ENCODE data around the gene TP53TG3B.
"Not testable (repeated sequence)": the region's sequence is repeated elsewhere in the genome, so short reads cannot be mapped to it uniquely, and the experiment has no call there.

TP53TG3B gene

GRCh38 chr16:33360541-33360940 lies at the start of gene TP53TG3B:
Gene TP53TG3B, plus strand, starts transcription at chr16:33360841. Its CDS starts 68 bp downstream, at chr16:33360909.
- not testable (repeated sequence) for DNase-seq

GRCh38 chr16:33336226-33337012 lies 24.2 kb upstream of the TP53TG3B start:
- not testable (repeated sequence) for DNase-seq

- DNase-seq = not testable (repeated sequence)
These were observed 22.8 kb upstream of the TP53TG3B start for GRCh38 chr16:33337627-33338542.

GRCh38 chr16:33338543-33338951 lies 22.1 kb upstream of the TP53TG3B start:
- not testable (repeated sequence) for DNase-seq

GRCh38 chr16:33339093-33340061 lies 21.3 kb upstream of the TP53TG3B start:
- DNase-seq = not testable (repeated sequence)

Measured in CD4-positive, alpha-beta T cell treated with Interleukin-6 for 4 hours (primary cell).